H9 (cell line): Measurements from ENCODE around the gene FGA. TPM values are rescaled to one million over a fixed set of nuclear protein-coding genes. Genes with fewer than 3 reads are reported as not detected.

Experiments
- DNase-seq: peaks from one replicate; pipeline ENCODE4 v3.0.0-alpha.2; 2017
- H2AFZ ChIP-seq: one replicate; pipeline ENCODE4 v1.6.1; 2013; ENCODE audit warnings: mild to moderate bottlenecking, low read length, control low read depth, moderate library complexity
- H2AK5ac ChIP-seq: 2 replicates; pipeline ENCODE4 v1.6.1; 2013; ENCODE audit warnings: low read length, control low read depth, mixed read lengths; ENCODE audit not compliant: insufficient read length
- H2BK120ac ChIP-seq: one replicate; pipeline ENCODE4 v1.6.1; 2013; ENCODE audit warnings: low read depth, mild to moderate bottlenecking, low read length, control low read depth, inconsistent platforms; ENCODE audit not compliant: poor library complexity, severe bottlenecking
- H2BK12ac ChIP-seq: 2 replicates; pipeline ENCODE4 v1.6.1; 2013; ENCODE audit warnings: low read length, control low read depth, mixed read lengths, low read depth; ENCODE audit not compliant: insufficient read length
- H2BK15ac ChIP-seq: 2 replicates; pipeline ENCODE4 v1.6.1; 2013; ENCODE audit warnings: low read depth, low read length, control low read depth
- H2BK20ac ChIP-seq: one replicate; pipeline ENCODE4 v1.6.1; 2013; ENCODE audit warnings: low read depth, mild to moderate bottlenecking, low read length, control low read depth, inconsistent platforms; ENCODE audit not compliant: poor library complexity, severe bottlenecking
- H2BK5ac ChIP-seq: 2 replicates; pipeline ENCODE4 v1.6.1; 2013; ENCODE audit warnings: low read length, control low read depth, mixed read lengths; ENCODE audit not compliant: insufficient read length
- H3K14ac ChIP-seq: 2 replicates; pipeline ENCODE4 v1.6.1; 2013; ENCODE audit warnings: low read length, control low read depth; ENCODE audit not compliant: insufficient read depth
- H3K18ac ChIP-seq: 2 replicates; pipeline ENCODE4 v1.6.1; 2013; ENCODE audit warnings: low read depth, mild to moderate bottlenecking, mixed read lengths, low read length, control low read depth; ENCODE audit not compliant: insufficient read length
- H3K23ac ChIP-seq: 2 replicates; pipeline ENCODE4 v1.6.1; 2013; ENCODE audit warnings: low read length, control low read depth, mixed read lengths, low read depth; ENCODE audit not compliant: insufficient read length
- H3K23me2 ChIP-seq: 2 replicates; pipeline ENCODE4 v1.6.1; 2013; ENCODE audit warnings: low read depth, mild to moderate bottlenecking, mixed read lengths, low read length, control low read depth; ENCODE audit not compliant: insufficient read length, poor library complexity, severe bottlenecking
- H3K27ac ChIP-seq: 2 replicates; pipeline ENCODE4 v1.5.1; 2013; ENCODE audit warnings: low read length, control low read depth, mixed read lengths, low read depth; ENCODE audit not compliant: insufficient read length
- H3K27me3 ChIP-seq: 2 replicates; pipeline ENCODE4 v1.6.1; 2013; ENCODE audit warnings: low read length, control low read depth, inconsistent platforms; ENCODE audit not compliant: insufficient read depth
- H3K4ac ChIP-seq: 2 replicates; pipeline ENCODE4 v1.6.1; 2013; ENCODE audit warnings: low read depth, mild to moderate bottlenecking, control low read depth, inconsistent platforms, low read length, moderate library complexity
- H3K4me1 ChIP-seq: 2 replicates; pipeline ENCODE4 v1.6.1; 2013; ENCODE audit warnings: low read length, control low read depth, inconsistent platforms; ENCODE audit not compliant: insufficient read depth
- H3K4me2 ChIP-seq: 2 replicates; pipeline ENCODE4 v1.6.1; 2013; ENCODE audit warnings: low read length, control low read depth, mixed read lengths; ENCODE audit not compliant: insufficient read length, insufficient read depth
- H3K56ac ChIP-seq: 2 replicates; pipeline ENCODE4 v1.6.1; 2013; ENCODE audit warnings: low read depth, mild to moderate bottlenecking, mixed read lengths, low read length, control low read depth; ENCODE audit not compliant: insufficient read length
- H3K79me1 ChIP-seq: 2 replicates; pipeline ENCODE4 v1.6.1; 2013; ENCODE audit warnings: low read depth, mild to moderate bottlenecking, moderate library complexity, low read length, control low read depth, inconsistent platforms; ENCODE audit not compliant: insufficient read depth, poor library complexity, severe bottlenecking
- H3K79me2 ChIP-seq: 2 replicates; pipeline ENCODE4 v1.6.1; 2013; ENCODE audit warnings: low read length, control low read depth, inconsistent platforms; ENCODE audit not compliant: insufficient read depth
- H3K9ac ChIP-seq: 2 replicates; pipeline ENCODE4 v1.6.1; 2013; ENCODE audit warnings: low read length, control low read depth, mixed read lengths; ENCODE audit not compliant: insufficient read length; ENCODE audit errors: extremely low read depth
- H3K9me3 ChIP-seq: one replicate; pipeline ENCODE4 v1.6.1; 2013; ENCODE audit warnings: low read depth, low read length, inconsistent platforms; ENCODE audit not compliant: control insufficient read depth
- H3T11ph ChIP-seq: one replicate; pipeline ENCODE4 v1.6.1; 2013; ENCODE audit warnings: mild to moderate bottlenecking, low read length, control low read depth, inconsistent platforms
- H4K20me1 ChIP-seq: one replicate; pipeline ENCODE4 v1.6.1; 2013; ENCODE audit not compliant: control insufficient read depth, insufficient read length, insufficient read depth
- H4K5ac ChIP-seq: 2 replicates; pipeline ENCODE4 v1.6.1; 2013; ENCODE audit warnings: low read depth, mild to moderate bottlenecking, mixed read lengths, low read length, control low read depth; ENCODE audit not compliant: insufficient read length
- H4K8ac ChIP-seq: replicated peaks from 2 replicates; pipeline ENCODE4 v1.6.1; 2013; ENCODE audit warnings: low read length, control low read depth, mixed read lengths, low read depth; ENCODE audit not compliant: insufficient read length
- H4K91ac ChIP-seq: 2 replicates; pipeline ENCODE4 v1.6.1; 2013; ENCODE audit warnings: low read depth, mild to moderate bottlenecking, moderate library complexity, mixed read lengths, low read length, control low read depth; ENCODE audit not compliant: insufficient read length
- H3K27ac Mint-ChIP-seq, 3 experiments: 2 replicates in 2 of 3; 3 replicates in 1 of 3; pipeline ENCODE4 v1.8.0; 2020 to 2021; ENCODE audit warnings: mixed read lengths in 3 of 3, mild to moderate bottlenecking in 1 of 3, moderate library complexity in 1 of 3
- H3K27me3 Mint-ChIP-seq: 2 replicates; pipeline ENCODE4 v1.8.0; 2021; ENCODE audit warnings: low read depth, mild to moderate bottlenecking, moderate library complexity, mixed read lengths
- H3K36me3 Mint-ChIP-seq, 3 experiments: 2 replicates in 2 of 3; 3 replicates in 1 of 3; pipeline ENCODE4 v1.8.0; 2020 to 2021; ENCODE audit warnings: low read depth in 3 of 3, mixed read lengths in 3 of 3; ENCODE audit not compliant: insufficient read depth in 1 of 3
- H3K4me1 Mint-ChIP-seq, 2 experiments: 2 replicates each; pipeline ENCODE4 v1.8.0; 2020; ENCODE audit warnings: mixed read lengths in 2 of 2
- H3K4me3 Mint-ChIP-seq, 2 experiments: 2 replicates in 1 of 2; 3 replicates in 1 of 2; pipeline ENCODE4 v1.8.0; 2020 to 2021; ENCODE audit warnings: mild to moderate bottlenecking in 2 of 2, mixed read lengths in 2 of 2, moderate library complexity in 1 of 2
- H3K9me3 Mint-ChIP-seq, 2 experiments: 2 replicates in 1 of 2; 3 replicates in 1 of 2; pipeline ENCODE4 v1.8.0; 2020; ENCODE audit warnings: mild to moderate bottlenecking in 2 of 2, mixed read lengths in 2 of 2, moderate library complexity in 1 of 2
- CTCF ChIP-seq: fragments of 200-600 bp; sonication (generic); conservative IDR thresholded peaks from 3 replicates; pipeline ENCODE4 v1.8.0; 2021; ENCODE audit warnings: antibody characterized with exemption, mild to moderate bottlenecking
- WGBS: extraction: QIAGEN DNeasy Blood & Tissue Kit; methylation state at CpG from one replicate; pipeline ENCODE4 v1.1.7; 2013; ENCODE audit warnings: missing lambda C conversion rate, low lambda C conversion rate, mixed read lengths; ENCODE audit not compliant: insufficient read length; ENCODE audit errors: extremely low coverage; 5-methylcytosine and 5-hydroxymethylcytosine counted together
- total RNA-seq: library from RNA; stranded (reverse); gene quantifications from 2 replicates; pipeline ENCODE4 v1.2.1, GENCODE V29; 2021

FGA gene
- total RNA-seq, 1 experiment from 2014 or later, result not detected

DNA sequence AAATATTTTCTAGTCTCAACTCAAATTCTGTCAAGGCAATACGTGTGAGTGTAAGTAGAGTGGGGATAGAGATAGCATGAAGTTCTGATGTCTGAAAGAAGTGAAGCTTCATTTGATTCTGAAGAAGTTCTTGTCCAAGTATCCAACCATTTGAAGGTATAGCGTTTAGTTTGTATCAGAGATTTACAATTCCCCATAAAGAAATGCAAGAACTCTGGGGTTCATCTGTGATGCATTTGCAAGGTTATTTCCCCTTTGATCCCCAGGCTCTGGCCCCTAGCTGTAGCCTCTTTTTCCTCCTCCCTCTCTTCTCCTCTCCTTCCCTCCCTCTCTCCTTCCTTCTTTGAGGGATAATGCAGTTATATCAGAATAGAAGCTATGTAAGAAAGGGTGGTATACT, 7.8 kb downstream of the FGA start:
- Mint-ChIP-seq H3K36me3 (no peaks in the 10 kb centered on the region), H3K9me3 (no peaks in the 10 kb centered on the region), H3K27ac (no peak overlapping the region), H3K4me3 (no peak overlapping the region), H3K27me3 (no peaks in the 10 kb centered on the region), H3K4me1 (no peaks in the 10 kb centered on the region)
- no peak overlapping the region for H2AK5ac ChIP-seq
- no peak overlapping the region for H3K18ac ChIP-seq
- no peaks in the 10 kb centered on the region for H3K9me3 ChIP-seq
- no peak overlapping the region for H3K27ac ChIP-seq
- H4K8ac ChIP-seq, result no peak overlapping the region
- no peak overlapping the region for H2BK15ac ChIP-seq
- H3K14ac ChIP-seq, result no peak overlapping the region
- H4K20me1 ChIP-seq, result no peaks in the 10 kb centered on the region
- TF ChIP-seq CTCF, result no peak
- H3K9ac ChIP-seq, result no peak overlapping the region
- no peaks in the 10 kb centered on the region for H3K23me2 ChIP-seq
- no peak overlapping the region for H2BK12ac ChIP-seq
- no peak overlapping the region for H2AFZ ChIP-seq
- H3K79me2 ChIP-seq, result no peaks in the 10 kb centered on the region
- H2BK20ac ChIP-seq, result no peak overlapping the region
- no peak overlapping the region for H4K91ac ChIP-seq
- DNase-seq, result no peak
- no peak overlapping the region for H2BK5ac ChIP-seq
- H3K4ac ChIP-seq, result no peak overlapping the region
- H3K79me1 ChIP-seq, result no peaks in the 10 kb centered on the region
- no CpG with 5 or more reads among the region's 2 CpGs for WGBS
- H3T11ph ChIP-seq, result no peak overlapping the region
- H4K5ac ChIP-seq, result no peak overlapping the region
- H2BK120ac ChIP-seq, result no peak overlapping the region
- H3K27me3 ChIP-seq, result no peaks in the 10 kb centered on the region
- no peak overlapping the region for H3K4me2 ChIP-seq
- no peak overlapping the region for H3K23ac ChIP-seq
- no peaks in the 10 kb centered on the region for H3K4me1 ChIP-seq
- no peak overlapping the region for H3K56ac ChIP-seq
